ENCODE data around the gene TNRC6C.

- TF ChIP-seq ZHX1 (conservative IDR thresholded peaks at IDR 0.05; ENCODE audit: low read length) (no peak), RAD21 (CRISPR knock-in tag; conservative IDR thresholded peaks at IDR 0.05 in 1 of 2, IDR thresholded peaks at IDR 0.05 in 1 of 2) (no peak), BRF2 (IDR thresholded peaks at IDR 0.05; ENCODE audit: borderline replicate concordance, insufficient read depth, insufficient read length) (no peak), IRF9 (tag; IDR thresholded peaks at IDR 0.05) (no peak), SIN3A (IDR thresholded peaks at IDR 0.05; ENCODE audit: borderline replicate concordance in 2 of 2, control insufficient read depth in 1 of 2, low read depth in 2 of 2, low read length in 2 of 2) (no peak), ZNF354B (CRISPR knock-in tag; IDR thresholded peaks at IDR 0.05) (no peak), E2F8 (IDR thresholded peaks at IDR 0.05; ENCODE audit: low read depth, partially characterized antibody) (no peak), EGR1 (conservative IDR thresholded peaks at IDR 0.05) (no peak), HES1 (IDR thresholded peaks at IDR 0.05; ENCODE audit: low read depth) (no peak), ZSCAN29 (IDR thresholded peaks at IDR 0.05) (no peak), KLF6 (CRISPR knock-in tag; IDR thresholded peaks at IDR 0.05; ENCODE audit: borderline replicate concordance) (no peak), SAFB2 (IDR thresholded peaks at IDR 0.05; ENCODE audit: borderline replicate concordance, low read depth, low read length, severe bottlenecking) (no peak)
Observed at GRCh38 chr17:78130437-78131101, 172.1 kb downstream of the TNRC6C start, which contains the start of gene TMC8.
